Spinal cord (tissue), 10 donors: ENCODE measurements around the gene PTK7. TPM values are rescaled to one million over a fixed set of nuclear protein-coding genes. Genes with fewer than 3 reads are reported as not detected.
"Not testable (repeated sequence)": the region's sequence is repeated elsewhere in the genome, so short reads cannot be mapped to it uniquely, and the experiment has no call there.

ENCODE experiments used
- DNase-seq, 6 donors: peaks; one replicate each; pipeline versions ENCODE4 v3.0.0 to v3.0.0-alpha.2; 2013 to 2015; ENCODE audit warnings: low spot score in 6 of 6, low read depth in 4 of 6
- H3K27ac ChIP-seq: one replicate; pipeline ENCODE4 v1.5.1; 2013; ENCODE audit warnings: low read depth, low read length, control low read depth
- H3K27me3 ChIP-seq: one replicate; pipeline ENCODE4 v1.6.1; 2013; ENCODE audit warnings: low read length; ENCODE audit not compliant: control insufficient read depth, insufficient read depth
- H3K36me3 ChIP-seq: one replicate; pipeline ENCODE4 v1.6.1; 2013; ENCODE audit warnings: low read length; ENCODE audit not compliant: control insufficient read depth, insufficient read depth
- H3K4me1 ChIP-seq: one replicate; pipeline ENCODE4 v1.6.1; 2013; ENCODE audit warnings: low read length; ENCODE audit not compliant: control insufficient read depth, insufficient read depth
- H3K4me3 ChIP-seq: one replicate; pipeline ENCODE4 v1.5.1; 2013; ENCODE audit warnings: low read depth, low read length, control low read depth
- H3K9me3 ChIP-seq: one replicate; pipeline ENCODE4 v1.6.1; 2013; ENCODE audit warnings: low read length; ENCODE audit not compliant: control insufficient read depth, insufficient read depth
- WGBS: methylation state at CpG from one replicate; pipeline ENCODE4 v1.1.5; 2013; ENCODE audit warnings: missing lambda C conversion rate; ENCODE audit not compliant: insufficient coverage; 5-methylcytosine and 5-hydroxymethylcytosine counted together
- polyA plus RNA-seq, 2 donors: library from polyadenylated mRNA; unstranded; fragments of 120-200 nt; gene quantifications; one replicate each; pipeline ENCODE4 v1.2.1, GENCODE V29; 2013; ENCODE audit not compliant: insufficient read length in 2 of 2
- total RNA-seq, 2 donors: library from RNA; depleted of rRNA in 1 of 2; stranded (reverse); fragments of 120-200 nt in 1 of 2; fragments of >200 nt in 1 of 2; gene quantifications; one replicate each; pipeline versions ENCODE4 v1.2.3 to v1.2.4, GENCODE V29; 2013 to 2014
- donor health status: healthy.

The PTK7 gene
- total and polyA plus RNA-seq, 4 donors = 43.7 to 126 (median 75.7) TPM

DNA sequence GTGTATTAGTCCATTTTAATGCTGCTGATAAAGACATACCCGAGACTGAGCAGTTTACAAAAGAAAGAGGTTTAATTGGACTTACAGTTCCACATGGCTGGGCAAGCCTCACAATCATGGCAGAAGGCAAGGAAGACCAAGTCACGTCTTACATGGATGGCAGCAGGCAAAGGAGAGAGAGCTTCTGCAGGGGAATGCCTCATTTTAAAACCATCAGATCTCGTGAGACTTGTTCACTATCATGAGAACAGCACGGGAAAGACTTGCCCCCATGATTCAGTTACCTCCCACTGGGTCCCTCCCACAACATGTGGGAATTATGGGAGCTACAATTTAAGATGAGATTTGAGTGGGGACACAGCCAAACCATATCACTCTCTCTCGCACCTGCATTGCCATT is 55.3 kb downstream of the PTK7 start:
- Histone ChIP-seq H3K4me1 (peaks cover 21% of the 10 kb centered on the region), H3K36me3 (peaks cover 42% of the 10 kb centered on the region)
- 86% methylated on average over 2 of the region's 5 CpGs for WGBS
- not testable (repeated sequence) for H3K4me3 ChIP-seq, H3K27me3 ChIP-seq, H3K9me3 ChIP-seq, DNase-seq, H3K27ac ChIP-seq

DNA sequence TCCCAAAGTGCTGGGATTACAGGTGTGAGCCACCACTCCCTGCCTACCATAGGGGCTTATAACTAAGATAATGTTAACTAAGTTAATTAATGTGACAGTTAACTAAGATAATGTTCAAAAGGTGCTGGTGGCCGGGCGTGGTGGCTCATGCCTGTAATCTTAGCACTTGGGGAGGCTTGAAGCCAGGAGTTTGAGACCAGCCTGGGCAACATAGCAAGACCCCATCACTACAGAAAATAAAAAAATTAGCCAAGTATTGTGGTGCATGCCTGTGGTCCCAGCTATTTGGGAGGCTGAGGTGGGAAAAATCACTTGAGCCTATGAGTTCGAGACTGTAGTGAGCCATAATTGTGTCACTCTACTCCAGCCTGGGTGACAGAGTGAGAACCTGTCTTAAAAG is 62.2 kb downstream of the PTK7 start:
- Histone ChIP-seq H3K4me1 (peaks cover 6% of the 10 kb centered on the region), H3K9me3 (no peaks in the 10 kb centered on the region), H3K36me3 (peaks cover 31% of the 10 kb centered on the region), H3K27ac (no peak overlapping the region), H3K4me3 (no peak overlapping the region), H3K27me3 (no peaks in the 10 kb centered on the region)
- DNase-seq = no peak
- 80% methylated on average over 1 of the region's 3 CpGs for WGBS

DNA sequence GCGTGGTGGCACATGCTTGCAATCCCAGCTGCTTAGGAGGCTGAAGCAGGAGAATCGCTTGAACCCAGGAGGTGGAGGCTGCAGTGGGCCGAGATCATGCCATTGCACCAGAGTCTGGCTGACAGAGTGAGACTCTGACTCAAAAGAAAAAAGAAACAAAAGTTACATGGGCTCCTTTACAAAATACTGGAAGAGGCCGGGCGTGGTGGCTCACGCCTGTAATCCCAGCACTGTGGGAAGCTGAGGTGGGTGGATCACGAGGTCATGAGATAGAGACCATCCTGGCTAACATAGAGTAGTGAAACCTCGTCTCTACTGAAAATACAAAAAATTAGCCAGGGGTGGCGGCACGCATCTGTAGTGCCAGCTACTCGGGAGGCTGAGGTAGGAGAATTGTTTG is 63.9 kb downstream of the PTK7 start:
- H3K27ac ChIP-seq, H3K27me3 ChIP-seq, H3K4me3 ChIP-seq, DNase-seq, H3K9me3 ChIP-seq: not testable (repeated sequence)
- 94% methylated on average over 7 of the region's 11 CpGs for WGBS
- H3K4me1 ChIP-seq = peaks cover 11% of the 10 kb centered on the region
- peaks cover 37% of the 10 kb centered on the region for H3K36me3 ChIP-seq

DNA sequence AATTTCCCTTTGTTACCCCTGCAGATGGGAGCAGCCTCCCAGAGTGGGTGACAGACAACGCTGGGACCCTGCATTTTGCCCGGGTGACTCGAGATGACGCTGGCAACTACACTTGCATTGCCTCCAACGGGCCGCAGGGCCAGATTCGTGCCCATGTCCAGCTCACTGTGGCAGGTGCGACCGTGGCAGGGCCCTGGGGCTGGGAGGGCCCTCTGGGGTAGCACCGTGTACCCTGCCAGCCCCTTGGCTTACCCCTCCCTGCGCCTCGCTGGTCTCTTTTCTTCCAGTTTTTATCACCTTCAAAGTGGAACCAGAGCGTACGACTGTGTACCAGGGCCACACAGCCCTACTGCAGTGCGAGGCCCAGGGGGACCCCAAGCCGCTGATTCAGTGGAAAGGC is 65.5 kb downstream of the PTK7 start:
- H3K4me3 ChIP-seq = no peak overlapping the region
- WGBS = 89% methylated on average over 16 of the region's 16 CpGs
- peaks cover 11% of the 10 kb centered on the region for H3K4me1 ChIP-seq
- no peak for DNase-seq
- no peaks in the 10 kb centered on the region for H3K27me3 ChIP-seq
- H3K36me3 ChIP-seq = peaks cover 42% of the 10 kb centered on the region
- H3K27ac ChIP-seq = no peak overlapping the region
- no peaks in the 10 kb centered on the region for H3K9me3 ChIP-seq

DNA sequence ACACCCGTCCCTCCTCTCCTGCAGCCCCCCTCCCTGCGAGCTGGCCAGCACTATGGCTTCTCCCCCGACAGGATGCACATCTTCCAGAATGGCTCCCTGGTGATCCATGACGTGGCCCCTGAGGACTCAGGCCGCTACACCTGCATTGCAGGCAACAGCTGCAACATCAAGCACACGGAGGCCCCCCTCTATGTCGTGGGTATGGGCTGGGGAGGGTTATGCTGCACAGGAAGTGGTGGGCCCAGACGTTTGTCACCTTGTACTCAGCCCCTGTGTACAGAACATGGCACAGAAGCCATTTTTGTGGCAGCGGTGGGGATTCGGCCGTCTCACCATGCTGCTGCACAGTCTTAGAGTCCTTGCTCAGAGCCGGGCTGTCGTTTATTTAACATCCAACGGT is 66.0 kb downstream of the PTK7 start:
- 85% methylated on average over 12 of the region's 14 CpGs for WGBS
- no peaks in the 10 kb centered on the region for H3K9me3 ChIP-seq
- H3K4me1 ChIP-seq = peaks cover 11% of the 10 kb centered on the region
- no peak overlapping the region for H3K4me3 ChIP-seq
- peaks cover 47% of the 10 kb centered on the region for H3K36me3 ChIP-seq
- DNase-seq = no peak
- H3K27ac ChIP-seq = no peak overlapping the region
- H3K27me3 ChIP-seq = no peaks in the 10 kb centered on the region

DNA sequence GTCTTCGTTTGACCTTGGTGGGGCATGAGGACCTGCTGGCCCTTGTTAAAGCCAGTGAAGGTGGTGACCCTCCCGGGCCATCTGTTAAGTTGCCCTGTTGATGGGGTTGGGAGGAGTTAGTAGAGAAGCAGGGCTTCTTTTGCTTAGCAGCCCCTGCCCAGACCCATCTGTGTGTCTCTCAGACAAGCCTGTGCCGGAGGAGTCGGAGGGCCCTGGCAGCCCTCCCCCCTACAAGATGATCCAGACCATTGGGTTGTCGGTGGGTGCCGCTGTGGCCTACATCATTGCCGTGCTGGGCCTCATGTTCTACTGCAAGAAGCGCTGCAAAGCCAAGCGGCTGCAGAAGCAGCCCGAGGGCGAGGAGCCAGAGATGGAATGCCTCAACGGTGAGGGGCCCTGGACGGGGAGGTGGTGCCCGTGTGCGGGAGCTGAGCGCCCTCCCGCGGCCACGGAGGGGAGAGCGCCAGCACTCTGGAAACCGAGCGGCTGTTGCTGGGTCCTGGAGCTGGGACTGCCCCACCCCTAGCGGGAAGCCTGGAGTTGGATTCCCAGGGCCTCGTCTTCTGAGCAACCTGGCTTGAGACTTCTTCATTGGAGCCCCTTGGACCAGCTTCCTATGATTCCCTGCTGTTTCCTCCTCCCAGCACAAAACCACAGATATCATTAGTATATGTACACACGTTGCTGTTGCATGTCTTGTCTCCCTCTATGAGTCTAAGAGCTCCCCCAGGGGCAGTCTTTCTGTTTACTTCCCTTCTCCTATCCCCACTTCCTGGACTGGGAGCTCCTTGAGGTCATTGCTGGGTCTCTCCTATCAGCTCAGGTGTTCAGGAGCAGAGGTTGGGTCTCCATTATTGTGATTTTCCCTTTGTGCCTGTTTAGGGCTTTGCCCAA is 67.4 kb downstream of the PTK7 start:
- H3K27ac ChIP-seq = peak overlapping the region; percentile 72
- H3K9me3 ChIP-seq = no peaks in the 10 kb centered on the region
- H3K4me1 ChIP-seq = peaks cover 11% of the 10 kb centered on the region
- 3% methylated on average over 25 of the region's 25 CpGs for WGBS
- peaks cover 57% of the 10 kb centered on the region for H3K36me3 ChIP-seq
- H3K27me3 ChIP-seq = no peaks in the 10 kb centered on the region
- DNase-seq = peak; percentile 67 to 97 (median 77)
- H3K4me3 ChIP-seq = no peak overlapping the region

DNA sequence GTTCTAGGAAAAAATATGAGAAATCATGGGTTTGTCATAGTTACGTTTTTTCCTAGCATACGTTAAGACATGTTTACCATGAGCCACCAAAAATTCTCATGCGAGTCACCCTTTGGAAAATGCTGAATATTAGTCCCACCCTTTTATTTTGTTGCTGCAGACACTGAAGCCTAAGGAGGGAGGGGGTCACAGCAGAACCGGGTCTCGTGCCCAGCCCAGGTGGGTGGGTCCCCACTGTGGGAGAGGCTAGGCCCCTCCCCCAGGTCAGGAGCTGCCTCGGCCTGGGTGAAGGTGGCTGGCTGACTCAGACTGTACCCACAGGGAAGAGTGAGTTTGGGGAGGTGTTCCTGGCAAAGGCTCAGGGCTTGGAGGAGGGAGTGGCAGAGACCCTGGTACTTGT is 68.8 kb downstream of the PTK7 start:
- 71% methylated on average over 4 of the region's 6 CpGs for WGBS
- H3K36me3 ChIP-seq = peaks cover 50% of the 10 kb centered on the region
- no peak for DNase-seq
- H3K4me3 ChIP-seq = no peak overlapping the region
- H3K27ac ChIP-seq = no peak overlapping the region
- H3K27me3 ChIP-seq = no peaks in the 10 kb centered on the region
- no peaks in the 10 kb centered on the region for H3K9me3 ChIP-seq
- peaks cover 11% of the 10 kb centered on the region for H3K4me1 ChIP-seq

DNA sequence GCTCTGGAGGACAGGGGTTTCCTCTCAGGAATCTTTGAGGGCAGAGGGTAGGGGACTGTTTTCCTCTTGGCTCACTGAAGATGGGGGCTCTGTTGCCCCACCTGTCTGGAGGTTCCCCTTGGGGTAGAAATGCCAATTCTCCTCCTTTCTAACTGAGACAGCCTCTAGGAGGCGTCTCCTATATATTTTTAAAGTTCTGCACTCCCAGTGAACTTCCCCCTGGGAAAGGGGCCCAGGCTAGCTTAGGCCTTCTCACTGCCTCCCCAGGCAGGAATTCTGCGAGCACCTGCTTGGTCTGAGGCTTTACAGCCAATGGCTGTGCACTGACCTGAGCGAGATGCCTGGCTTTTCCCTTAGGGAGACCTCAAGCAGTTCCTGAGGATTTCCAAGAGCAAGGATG is 70.1 kb downstream of the PTK7 start:
- Histone ChIP-seq H3K9me3 (no peaks in the 10 kb centered on the region), H3K27me3 (no peaks in the 10 kb centered on the region), H3K27ac (no peak overlapping the region), H3K4me3 (no peak overlapping the region), H3K4me1 (peaks cover 11% of the 10 kb centered on the region), H3K36me3 (peaks cover 53% of the 10 kb centered on the region)
- WGBS = 95% methylated on average over 3 of the region's 3 CpGs
- no peak for DNase-seq

DNA sequence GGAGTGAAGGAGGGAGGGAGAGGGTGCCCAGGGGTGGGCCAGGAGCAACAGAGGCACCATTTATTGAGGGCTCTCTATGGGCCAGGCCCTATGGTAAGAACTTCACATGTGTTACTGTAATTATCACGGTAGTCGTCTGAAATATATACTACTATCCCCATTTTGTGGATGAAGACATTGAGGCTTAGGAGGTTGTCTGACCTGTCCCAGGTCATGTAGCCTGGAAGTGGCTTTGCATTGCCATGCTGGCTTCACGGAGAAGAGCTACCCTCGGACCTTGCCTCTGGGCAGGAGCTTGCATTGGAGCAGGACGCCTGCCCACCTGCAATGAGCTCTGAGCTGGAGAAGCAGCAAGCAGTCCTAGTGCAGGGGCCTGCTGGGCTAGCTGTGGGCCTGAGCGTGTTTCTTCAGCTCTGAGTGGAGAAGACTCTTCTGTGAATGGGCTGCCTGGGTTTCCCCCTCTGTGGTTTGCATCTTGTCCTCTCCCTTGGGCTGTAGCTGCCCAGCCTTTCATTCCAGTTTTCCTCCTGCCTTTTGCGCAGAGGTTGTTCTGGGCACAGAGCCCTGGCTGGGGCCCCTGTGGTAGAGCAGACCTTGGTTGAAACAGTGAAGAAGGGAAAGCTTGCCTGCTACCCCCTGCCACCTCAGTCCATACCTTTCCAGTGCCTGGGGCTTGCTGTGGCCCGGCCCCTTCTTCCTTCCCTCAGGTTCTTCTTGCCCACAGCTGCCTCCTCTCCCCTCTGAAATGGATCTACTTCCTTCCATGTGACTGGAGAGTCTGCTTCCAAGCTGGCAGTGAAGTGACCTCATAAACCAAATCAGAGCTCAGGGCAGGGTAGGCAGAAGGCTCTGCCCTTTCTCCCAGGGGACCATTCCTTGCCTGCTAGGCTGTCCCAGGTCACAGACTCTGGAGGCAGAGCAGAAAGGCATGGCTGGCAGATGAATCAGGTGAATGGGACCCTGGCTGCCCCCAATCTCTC is 70.9 kb downstream of the PTK7 start:
- Histone ChIP-seq H3K36me3 (peaks cover 48% of the 10 kb centered on the region), H3K9me3 (no peaks in the 10 kb centered on the region), H3K4me3 (no peak overlapping the region), H3K27ac (no peak overlapping the region), H3K4me1 (peaks cover 11% of the 10 kb centered on the region), H3K27me3 (no peaks in the 10 kb centered on the region)
- 94% methylated on average over 5 of the region's 8 CpGs for WGBS
- no peak for DNase-seq
